Esophagus muscularis mucosa (tissue), 4 donors: ENCODE results near the gene ZBTB38. TPM values are rescaled to one million over a fixed set of nuclear protein-coding genes. Genes with fewer than 3 reads are reported as not detected.

Experiments used
- DNase-seq: peaks from one replicate; pipeline ENCODE4 v3.0.0-alpha.2; 2017; ENCODE audit errors: extremely low spot score
- H3K27ac ChIP-seq, 4 donors: fragments of 200-600 bp; sonication (generic); replicated peaks in 1 of 4; 1 replicate in 3 of 4; 2 replicates in 1 of 4; pipeline ENCODE4 v1.5.1; 2016 to 2019; ENCODE audit warnings: mild to moderate bottlenecking in 1 of 4
- H3K27me3 ChIP-seq, 4 donors: fragments of 200-600 bp; sonication (generic); one replicate each; pipeline versions ENCODE4 v1.5.1 to v1.6.0; 2016 to 2019
- H3K36me3 ChIP-seq, 4 donors: fragments of 200-600 bp; sonication (generic); one replicate each; pipeline ENCODE4 v1.5.1; 2016 to 2019
- H3K4me1 ChIP-seq, 4 donors: fragments of 200-600 bp; sonication (generic); one replicate each; pipeline ENCODE4 v1.5.1; 2016 to 2019
- H3K4me3 ChIP-seq, 4 donors: fragments of 200-600 bp; sonication (generic); 1 replicate in 2 of 4; 2 replicates in 2 of 4; pipeline ENCODE4 v1.5.1; 2016 to 2019; ENCODE audit warnings: mild to moderate bottlenecking in 4 of 4, moderate library complexity in 1 of 4
- H3K9me3 ChIP-seq, 4 donors: fragments of 200-600 bp; sonication (generic); 1 replicate in 3 of 4; 2 replicates in 1 of 4; pipeline ENCODE4 v1.5.1; 2016 to 2019
- EP300 ChIP-seq: sonication (generic); formaldehyde crosslinking; IDR thresholded peaks from one replicate; pipeline ENCODE4 v1.6.1; 2017; ENCODE audit warnings: antibody characterized with exemption
- POLR2A ChIP-seq: fragments of 450-650 bp; IDR thresholded peaks from one replicate; pipeline ENCODE4 v1.6.1; 2017; ENCODE audit warnings: antibody characterized with exemption, moderate library complexity, mild to moderate bottlenecking, low read depth
- POLR2AphosphoS5 ChIP-seq, 2 donors: sonication (generic); formaldehyde crosslinking; IDR thresholded peaks; one replicate each; pipeline ENCODE4 v1.6.1; 2017; ENCODE audit warnings: antibody characterized with exemption in 2 of 2
- WGBS: methylation state at CpG from one replicate; pipeline ENCODE4 v1.1.5; 2018; 5-methylcytosine and 5-hydroxymethylcytosine counted together
- intact Hi-C: fragments of 100-400 bp; cut with DNase I; formaldehyde crosslinking; loops from one replicate; pipeline ENCODE4 v1.15.1; 2023
- total RNA-seq, 4 donors: library from RNA; depleted of rRNA; stranded (reverse); fragments of >200 nt; gene quantifications; one replicate each; pipeline versions ENCODE4 v1.1.0 to v1.2.1, GENCODE V29; 2016
- TF ChIP-seq, protein P1 (sequence below), 3 experiments: fragments of 200-600 bp in 2 of 3; fragments of 450-650 bp in 1 of 3; sonication (generic) in 2 of 3; IDR thresholded peaks; one replicate each; pipeline ENCODE4 v1.5.1; 2017 to 2019; ENCODE audit warnings: antibody characterized with exemption in 3 of 3, mild to moderate bottlenecking in 2 of 3, moderate library complexity in 1 of 3

Gene ZBTB38
- total RNA-seq, 4 donors from 2014 or later: 163 to 250 (median 203) TPM

DNA sequence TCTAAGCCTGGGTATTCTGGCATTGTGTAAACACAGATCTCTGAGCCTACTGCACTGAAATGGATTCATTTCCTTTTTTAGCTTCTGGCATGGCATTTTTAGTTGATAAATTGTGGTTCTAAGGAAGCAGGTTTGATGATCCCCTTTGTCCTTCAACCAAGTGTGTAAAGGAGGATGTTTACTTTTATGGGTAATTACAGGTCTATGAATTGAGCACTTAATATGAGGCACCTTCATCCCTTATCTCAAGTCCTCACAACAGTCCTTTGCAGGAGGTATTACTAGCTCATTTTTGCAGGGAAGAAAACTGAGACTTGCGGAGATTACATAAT, 30.8 kb upstream of the ZBTB38 start:
- Histone ChIP-seq H3K27me3 (no peaks in the 10 kb centered on the region), H3K9me3 (no peaks in the 10 kb centered on the region), H3K36me3 (no peaks in the 10 kb centered on the region), H3K27ac (no peak overlapping the region), H3K4me3 (no peak overlapping the region), H3K4me1 (peaks cover under 1 to 8% (median 5%) of the 10 kb centered on the region in 4 donors)
- no peak for TF ChIP-seq POLR2A
- TF ChIP-seq EP300: no peak
- TF ChIP-seq POLR2AphosphoS5 (IDR thresholded peaks at IDR 0.05): no peak
- TF ChIP-seq, protein P1, sequence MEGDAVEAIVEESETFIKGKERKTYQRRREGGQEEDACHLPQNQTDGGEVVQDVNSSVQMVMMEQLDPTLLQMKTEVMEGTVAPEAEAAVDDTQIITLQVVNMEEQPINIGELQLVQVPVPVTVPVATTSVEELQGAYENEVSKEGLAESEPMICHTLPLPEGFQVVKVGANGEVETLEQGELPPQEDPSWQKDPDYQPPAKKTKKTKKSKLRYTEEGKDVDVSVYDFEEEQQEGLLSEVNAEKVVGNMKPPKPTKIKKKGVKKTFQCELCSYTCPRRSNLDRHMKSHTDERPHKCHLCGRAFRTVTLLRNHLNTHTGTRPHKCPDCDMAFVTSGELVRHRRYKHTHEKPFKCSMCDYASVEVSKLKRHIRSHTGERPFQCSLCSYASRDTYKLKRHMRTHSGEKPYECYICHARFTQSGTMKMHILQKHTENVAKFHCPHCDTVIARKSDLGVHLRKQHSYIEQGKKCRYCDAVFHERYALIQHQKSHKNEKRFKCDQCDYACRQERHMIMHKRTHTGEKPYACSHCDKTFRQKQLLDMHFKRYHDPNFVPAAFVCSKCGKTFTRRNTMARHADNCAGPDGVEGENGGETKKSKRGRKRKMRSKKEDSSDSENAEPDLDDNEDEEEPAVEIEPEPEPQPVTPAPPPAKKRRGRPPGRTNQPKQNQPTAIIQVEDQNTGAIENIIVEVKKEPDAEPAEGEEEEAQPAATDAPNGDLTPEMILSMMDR (IDR thresholded peaks at IDR 0.05): no peak
- DNase-seq: no peak
- intact Hi-C loops: no loop called here
- 100% methylated on average over 1 of the region's 1 CpG for WGBS

DNA sequence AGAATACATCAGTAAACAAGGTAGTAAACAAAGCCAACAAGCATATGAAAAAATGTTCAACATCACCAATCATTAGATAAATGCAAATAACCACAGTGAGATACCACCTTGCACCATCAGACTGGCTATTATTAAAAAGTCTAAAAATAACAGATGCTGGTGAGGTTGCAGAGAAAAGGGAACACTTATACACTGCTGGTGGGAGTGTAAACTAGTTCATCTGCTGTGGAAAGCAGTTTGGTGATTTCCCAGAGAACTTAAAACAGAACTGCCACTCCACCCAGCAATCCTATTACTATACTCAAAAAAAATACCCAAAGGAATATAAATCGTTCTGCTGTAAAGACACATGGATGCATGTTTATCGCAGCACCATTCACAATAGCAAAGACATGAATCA, 30.3 kb upstream of the ZBTB38 start:
- 88% methylated on average over 2 of the region's 2 CpGs for WGBS

DNA sequence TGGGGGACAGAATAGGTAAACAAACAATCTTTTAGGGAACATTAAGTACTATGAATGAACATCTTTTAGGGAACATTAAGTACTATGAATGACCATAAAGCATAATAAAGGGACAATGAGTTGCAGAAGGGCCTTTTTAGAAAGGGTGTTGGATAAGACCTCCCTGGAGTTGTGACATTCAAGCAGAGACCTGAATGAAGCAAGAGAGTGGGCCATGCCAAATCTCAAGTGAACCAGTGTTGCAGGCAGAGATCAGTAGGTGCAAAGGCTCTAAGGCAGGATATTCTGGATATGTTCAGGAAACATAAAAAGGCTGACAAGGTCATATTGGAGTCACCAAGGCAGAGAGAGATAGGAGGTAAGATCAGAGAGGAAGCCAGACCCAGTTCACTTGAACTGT, 29.4 kb upstream of the ZBTB38 start:
- DNase-seq: no peak
- Histone ChIP-seq H3K4me1 (peaks cover 0 to 2% (median under 1%) of the 10 kb centered on the region in 4 donors), H3K36me3 (no peaks in the 10 kb centered on the region), H3K4me3 (no peak overlapping the region), H3K27ac (no peak overlapping the region), H3K9me3 (no peaks in the 10 kb centered on the region), H3K27me3 (no peaks in the 10 kb centered on the region)
- intact Hi-C loops: no loop called here
- TF ChIP-seq POLR2A (no peak), POLR2AphosphoS5 (IDR thresholded peaks at IDR 0.05) (no peak), EP300 (no peak)
- TF ChIP-seq, protein P1 (IDR thresholded peaks at IDR 0.05): no peak

More for the DNA sequence above, 30.3 kb upstream of the ZBTB38 start:
- intact Hi-C loops: no loop called here
- Histone ChIP-seq H3K9me3 (no peaks in the 10 kb centered on the region), H3K4me1 (peaks cover 0 to 6% (median 3%) of the 10 kb centered on the region in 4 donors), H3K4me3 (no peak overlapping the region), H3K27ac (no peak overlapping the region), H3K36me3 (no peaks in the 10 kb centered on the region), H3K27me3 (no peaks in the 10 kb centered on the region)
- TF ChIP-seq EP300: no peak
- TF ChIP-seq, protein P1 (IDR thresholded peaks at IDR 0.05): no peak
- TF ChIP-seq POLR2AphosphoS5 (IDR thresholded peaks at IDR 0.05): no peak
- TF ChIP-seq POLR2A: no peak
- DNase-seq: no peak

DNA sequence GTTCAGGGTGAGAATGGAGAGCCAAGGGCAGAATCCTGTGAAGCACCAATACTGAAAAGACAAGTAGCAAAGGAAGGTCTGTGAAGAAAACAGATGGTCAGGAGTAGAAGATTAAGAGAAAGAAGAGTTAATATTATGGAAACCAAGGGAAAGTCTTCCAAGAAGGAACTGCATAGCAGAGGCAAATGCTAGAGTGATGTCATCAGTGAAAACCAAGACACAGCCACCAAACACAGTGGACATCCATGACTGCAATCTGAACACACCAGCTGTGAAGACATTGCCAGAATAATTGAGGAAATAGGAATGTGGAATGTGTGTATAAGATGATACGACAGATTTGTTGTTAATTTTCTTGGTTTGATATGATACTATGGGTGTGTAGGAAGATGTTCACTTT, 26.8 kb upstream of the ZBTB38 start:
- Histone ChIP-seq H3K36me3 (no peaks in the 10 kb centered on the region), H3K4me3 (no peak overlapping the region), H3K9me3 (no peaks in the 10 kb centered on the region), H3K27ac (no peak overlapping the region), H3K4me1 (no peaks in the 10 kb centered on the region), H3K27me3 (no peaks in the 10 kb centered on the region)
- no peak for TF ChIP-seq POLR2A
- no peak for DNase-seq
- intact Hi-C loops: no loop called here
- WGBS: 84% methylated on average over 1 of the region's 1 CpG

DNA sequence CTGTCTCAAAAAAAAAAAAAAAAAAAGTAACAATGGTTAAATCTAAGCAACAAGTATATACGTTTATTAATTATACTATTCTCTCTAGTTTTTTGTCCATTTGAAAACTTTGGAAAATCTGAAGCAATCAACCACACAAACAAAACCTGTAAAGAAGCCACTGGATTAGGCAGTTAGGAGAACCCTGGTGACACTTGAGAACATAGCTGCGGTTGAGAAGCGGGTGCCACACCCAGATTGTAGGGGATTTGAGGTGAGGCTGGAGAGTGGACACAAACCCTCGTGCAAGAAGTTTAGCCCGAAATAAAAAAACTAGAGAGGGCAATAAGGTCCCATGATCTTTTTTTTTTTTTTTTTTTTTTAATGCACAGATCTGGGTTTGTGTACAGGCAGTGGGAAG, 25.9 kb upstream of the ZBTB38 start:
- TF ChIP-seq POLR2AphosphoS5 (IDR thresholded peaks at IDR 0.05) (no peak), POLR2A (no peak), EP300 (no peak)
- TF ChIP-seq, protein P1 (IDR thresholded peaks at IDR 0.05): no peak
- Histone ChIP-seq H3K4me3 (no peak overlapping the region), H3K27me3 (no peaks in the 10 kb centered on the region), H3K36me3 (no peaks in the 10 kb centered on the region), H3K4me1 (no peaks in the 10 kb centered on the region), H3K27ac (no peak overlapping the region), H3K9me3 (no peaks in the 10 kb centered on the region)
- intact Hi-C loops: no loop called here
- no peak for DNase-seq
- 82% methylated on average over 5 of the region's 5 CpGs for WGBS
